AG04450 (cell line): Measurements from ENCODE around the gene GRIFIN. TPM values are rescaled to one million over a fixed set of nuclear protein-coding genes. Genes with fewer than 3 reads are reported as not detected.

Source experiments
- CTCF ChIA-PET: fragments of 300-600, 350-600 bp; formaldehyde crosslinking; extraction: SDS; loops from one replicate; lab custom pipeline; 2022; ENCODE audit warnings: antibody characterized with exemption, inconsistent platforms; lab: Charles Lee
- POLR2A ChIA-PET: fragments of 350-600 bp; formaldehyde crosslinking; extraction: SDS; loops from one replicate; lab custom pipeline; 2021; ENCODE audit warnings: antibody characterized with exemption, inconsistent platforms; lab: Yijun Ruan, JAX
- DNase-seq: peaks from one replicate; pipeline ENCODE4 v3.0.0-alpha.2; 2011; ENCODE audit warnings: low read depth, low spot score
- H3K27ac ChIP-seq: one replicate; pipeline ENCODE4 v1.5.1; 2012; ENCODE audit warnings: low read depth, low read length, control low read depth
- H3K27me3 ChIP-seq: one replicate; pipeline ENCODE4 v1.6.0; 2012; ENCODE audit warnings: low read length; ENCODE audit not compliant: control insufficient read depth, insufficient read depth
- H3K4me3 ChIP-seq: 2 replicates; pipeline ENCODE4 v1.5.1; 2011; ENCODE audit warnings: mild to moderate bottlenecking, low read depth, low read length, control low read depth
- H3K9me3 ChIP-seq: 2 replicates; pipeline ENCODE4 v1.5.1; 2012; ENCODE audit warnings: low read length; ENCODE audit not compliant: control insufficient read depth, insufficient read depth
- polyA plus RNA-seq: library from polyadenylated mRNA; depleted of rRNA; stranded (reverse); fragments of >200 nt; gene quantifications from 2 replicates; pipeline ENCODE4 v1.2.3, GENCODE V29; 2011
- TF ChIP-seq, protein P1 (sequence below): IDR thresholded peaks from 2 replicates; pipeline ENCODE4 v1.5.1; 2011; ENCODE audit warnings: low read depth, low read length, control low read depth, inconsistent platforms

Gene GRIFIN
- polyA plus RNA-seq, 1 experiment: not detected

DNA sequence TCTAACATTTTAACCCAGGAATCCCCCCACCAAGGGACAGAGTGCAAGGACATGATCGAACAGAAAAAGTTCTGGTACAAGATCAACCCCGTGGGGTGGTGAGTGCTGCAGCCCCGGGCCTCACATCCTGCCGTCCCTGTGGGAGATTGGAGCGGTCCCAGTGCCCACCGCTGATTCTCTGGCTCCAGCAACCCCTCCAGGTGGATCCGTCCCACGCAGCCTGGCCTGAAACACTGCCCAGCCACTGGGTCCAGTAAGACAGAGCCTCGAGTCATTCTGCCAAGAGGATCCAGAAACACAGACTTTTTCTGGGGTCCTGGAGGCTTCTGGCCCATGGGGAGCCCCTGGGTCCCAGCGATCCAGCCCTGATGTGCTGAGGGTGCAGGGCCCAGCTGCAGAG lies 29.5 kb downstream of the GRIFIN start:
- ChIA-PET POLR2A (no interaction called here), CTCF (no interaction called here)
- Histone ChIP-seq H3K27ac (no peak overlapping the region), H3K27me3 (no peaks in the 10 kb centered on the region), H3K4me3 (no peak overlapping the region), H3K9me3 (no peaks in the 10 kb centered on the region; the same call in 1 of the 2 replicates)
- DNase-seq: no peak
- TF ChIP-seq, protein P1, sequence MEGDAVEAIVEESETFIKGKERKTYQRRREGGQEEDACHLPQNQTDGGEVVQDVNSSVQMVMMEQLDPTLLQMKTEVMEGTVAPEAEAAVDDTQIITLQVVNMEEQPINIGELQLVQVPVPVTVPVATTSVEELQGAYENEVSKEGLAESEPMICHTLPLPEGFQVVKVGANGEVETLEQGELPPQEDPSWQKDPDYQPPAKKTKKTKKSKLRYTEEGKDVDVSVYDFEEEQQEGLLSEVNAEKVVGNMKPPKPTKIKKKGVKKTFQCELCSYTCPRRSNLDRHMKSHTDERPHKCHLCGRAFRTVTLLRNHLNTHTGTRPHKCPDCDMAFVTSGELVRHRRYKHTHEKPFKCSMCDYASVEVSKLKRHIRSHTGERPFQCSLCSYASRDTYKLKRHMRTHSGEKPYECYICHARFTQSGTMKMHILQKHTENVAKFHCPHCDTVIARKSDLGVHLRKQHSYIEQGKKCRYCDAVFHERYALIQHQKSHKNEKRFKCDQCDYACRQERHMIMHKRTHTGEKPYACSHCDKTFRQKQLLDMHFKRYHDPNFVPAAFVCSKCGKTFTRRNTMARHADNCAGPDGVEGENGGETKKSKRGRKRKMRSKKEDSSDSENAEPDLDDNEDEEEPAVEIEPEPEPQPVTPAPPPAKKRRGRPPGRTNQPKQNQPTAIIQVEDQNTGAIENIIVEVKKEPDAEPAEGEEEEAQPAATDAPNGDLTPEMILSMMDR: no peak

GRCh38 chr7:2445898-2446555 lies 30.2 kb downstream of the GRIFIN start:
- POLR2A ChIA-PET: no interaction called here
- no peak for DNase-seq

GRCh38 chr7:2445047-2445446 lies 31.2 kb downstream of the GRIFIN start:
- H3K9me3 ChIP-seq: peaks cover 2% of the 10 kb centered on the region; the same call in 1 of the 2 replicates
- ChIA-PET CTCF (no interaction called here), POLR2A (interaction anchor here (1.5 kb wide), 1 partner anchor 89 kb away, joined by 3 read pairs; no protein-coding TSS in a partner anchor)
- no peaks in the 10 kb centered on the region for H3K27me3 ChIP-seq
- TF ChIP-seq, protein P1: no peak
- DNase-seq: no peak
- no peak overlapping the region for H3K27ac ChIP-seq
- no peak overlapping the region for H3K4me3 ChIP-seq

More at GRCh38 chr7:2445898-2446555, 30.2 kb downstream of the GRIFIN start:
- H3K27me3 ChIP-seq: no peaks in the 10 kb centered on the region
- TF ChIP-seq, protein P1: no peak
- H3K9me3 ChIP-seq: peaks cover 1% of the 10 kb centered on the region; the same call in 1 of the 2 replicates
- CTCF ChIA-PET: no interaction called here
- H3K4me3 ChIP-seq: no peak overlapping the region
- H3K27ac ChIP-seq: no peak overlapping the region

DNA sequence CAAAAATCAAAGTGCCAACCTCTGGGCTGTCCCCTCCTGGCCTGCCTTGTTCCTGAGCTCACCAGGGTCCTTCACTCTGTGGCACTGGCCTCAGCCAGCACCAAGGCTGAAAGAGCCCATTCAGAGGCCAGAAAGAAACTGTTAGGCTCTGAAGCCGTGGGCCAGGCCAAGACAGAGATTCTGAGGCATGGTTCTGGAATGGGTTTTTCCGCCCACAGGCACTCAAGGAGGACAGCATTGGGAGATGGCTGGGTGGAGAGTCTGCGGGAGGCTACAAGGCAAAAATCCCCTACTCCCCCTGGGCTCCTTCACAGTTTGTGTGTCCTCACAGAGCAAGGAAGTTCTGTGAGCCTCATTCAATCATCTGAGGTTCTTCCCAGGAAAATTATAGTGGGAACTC lies 31.7 kb downstream of the GRIFIN start:
- H3K27ac ChIP-seq: peak overlapping the region; percentile 52
- CTCF ChIA-PET: no interaction called here

DNA sequence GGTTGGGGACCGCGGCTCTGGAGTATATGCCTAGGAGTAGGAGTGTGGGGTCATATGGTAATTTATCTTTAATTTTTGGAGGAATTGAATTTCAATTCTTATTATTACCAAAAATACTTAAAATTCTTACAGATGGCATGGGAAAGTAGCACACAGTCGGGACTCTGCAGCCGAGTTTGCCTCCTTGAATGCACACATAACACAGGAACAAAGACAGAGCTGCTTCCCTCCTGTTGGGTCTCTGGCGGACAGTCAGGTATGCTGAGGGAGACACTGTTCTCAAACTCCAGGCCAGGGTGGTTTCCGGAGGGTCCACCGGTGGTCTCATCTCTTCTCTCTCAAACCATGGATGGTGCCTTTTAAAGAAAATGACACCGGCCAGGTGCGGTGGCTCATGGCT lies 32.7 kb downstream of the GRIFIN start:
- ChIA-PET CTCF (no interaction called here), POLR2A (no interaction called here)
- H3K27ac ChIP-seq: no peak overlapping the region
- DNase-seq: no peak
- peaks cover 2% of the 10 kb centered on the region; the same call in 1 of the 2 replicates for H3K9me3 ChIP-seq
- no peak overlapping the region for H3K4me3 ChIP-seq
- TF ChIP-seq, protein P1: no peak
- H3K27me3 ChIP-seq: no peaks in the 10 kb centered on the region

More for the DNA sequence above, 31.7 kb downstream of the GRIFIN start:
- TF ChIP-seq, protein P1: no peak
- POLR2A ChIA-PET: interaction anchor here (1.5 kb wide), 1 partner anchor 89 kb away, joined by 3 read pairs; no protein-coding TSS in a partner anchor
- H3K27me3 ChIP-seq: no peaks in the 10 kb centered on the region
- peaks cover 2% of the 10 kb centered on the region; the same call in 1 of the 2 replicates for H3K9me3 ChIP-seq
- peak; percentile 33 for DNase-seq
- no peak overlapping the region for H3K4me3 ChIP-seq
